ENCODE results near the gene NAA50. TPM values are rescaled to one million over a fixed set of nuclear protein-coding genes. Genes with fewer than 3 reads are reported as not detected.

NAA50 gene
- total and polyA plus RNA-seq, 2 of the 13 experiments (the other 11 are each of a cell fraction or from before 2014, with no cell fraction given): 30.2 to 233 TPM

DNA sequence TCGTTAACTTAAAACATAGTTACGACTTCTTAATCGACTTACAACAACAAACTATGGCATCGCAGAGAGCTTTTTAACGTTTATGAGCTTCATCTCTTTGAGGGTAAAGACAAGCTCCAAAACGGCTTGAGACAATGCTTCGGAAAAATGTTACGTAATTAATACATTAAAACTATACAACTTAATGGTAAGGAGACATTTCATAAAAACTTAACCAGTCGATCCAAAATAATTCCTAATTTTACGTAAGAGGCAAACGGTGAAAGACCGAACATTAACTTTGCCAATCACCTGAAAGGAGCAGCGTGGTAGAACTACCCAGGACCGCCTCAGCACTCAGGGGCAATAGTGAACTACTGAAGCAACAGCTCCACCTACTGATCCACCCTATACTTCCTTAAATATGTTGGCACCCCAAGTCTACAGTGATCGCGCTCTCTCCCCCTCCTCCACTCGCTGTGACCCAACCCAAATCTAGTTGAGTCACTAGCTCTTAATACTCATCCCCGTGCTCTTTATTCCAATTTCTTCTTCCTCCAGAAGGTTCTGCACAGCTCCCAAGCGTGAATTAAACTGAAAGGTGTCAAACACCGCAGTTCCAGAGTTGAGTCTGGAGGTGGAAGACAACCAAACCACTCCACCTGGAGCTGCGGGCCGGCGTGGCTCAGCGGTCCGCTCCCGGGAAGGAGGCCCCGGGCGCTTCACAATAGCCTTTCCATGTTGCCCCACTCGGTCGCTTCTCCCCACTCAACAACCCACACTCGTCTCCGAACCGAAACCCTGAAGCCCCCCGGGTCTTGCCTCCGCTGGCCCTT is 901 bp downstream of the NAA50 start (continued):
- TF ChIP-seq, protein P1, sequence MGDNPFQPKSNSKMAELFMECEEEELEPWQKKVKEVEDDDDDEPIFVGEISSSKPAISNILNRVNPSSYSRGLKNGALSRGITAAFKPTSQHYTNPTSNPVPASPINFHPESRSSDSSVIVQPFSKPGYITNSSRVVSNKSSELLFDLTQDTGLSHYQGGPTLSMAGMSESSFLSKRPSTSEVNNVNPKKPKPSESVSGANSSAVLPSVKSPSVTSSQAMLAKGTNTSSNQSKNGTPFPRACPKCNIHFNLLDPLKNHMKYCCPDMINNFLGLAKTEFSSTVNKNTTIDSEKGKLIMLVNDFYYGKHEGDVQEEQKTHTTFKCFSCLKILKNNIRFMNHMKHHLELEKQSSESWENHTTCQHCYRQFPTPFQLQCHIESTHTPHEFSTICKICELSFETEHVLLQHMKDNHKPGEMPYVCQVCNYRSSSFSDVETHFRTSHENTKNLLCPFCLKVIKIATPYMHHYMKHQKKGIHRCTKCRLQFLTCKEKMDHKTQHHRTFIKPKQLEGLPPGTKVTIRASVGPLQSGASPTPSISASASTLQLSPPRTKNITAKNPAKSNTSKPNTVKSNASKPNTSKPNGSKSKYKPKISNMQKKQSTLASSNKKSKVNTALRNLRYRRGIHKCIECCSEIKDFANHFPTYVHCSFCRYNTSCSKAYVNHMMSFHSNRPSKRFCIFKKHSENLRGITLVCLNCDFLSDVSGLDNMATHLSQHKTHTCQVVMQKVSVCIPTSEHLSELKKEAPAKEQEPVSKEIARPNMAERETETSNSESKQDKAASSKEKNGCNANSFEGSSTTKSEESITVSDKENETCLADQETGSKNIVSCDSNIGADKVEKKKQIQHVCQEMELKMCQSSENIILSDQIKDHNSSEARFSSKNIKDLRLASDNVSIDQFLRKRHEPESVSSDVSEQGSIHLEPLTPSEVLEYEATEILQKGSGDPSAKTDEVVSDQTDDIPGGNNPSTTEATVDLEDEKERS (CRISPR knock-in tag; IDR thresholded peaks at IDR 0.05): 0 out of 2 replicates have a peak, but pooled peaks have one; percentile 12
- TF ChIP-seq, protein P2, sequence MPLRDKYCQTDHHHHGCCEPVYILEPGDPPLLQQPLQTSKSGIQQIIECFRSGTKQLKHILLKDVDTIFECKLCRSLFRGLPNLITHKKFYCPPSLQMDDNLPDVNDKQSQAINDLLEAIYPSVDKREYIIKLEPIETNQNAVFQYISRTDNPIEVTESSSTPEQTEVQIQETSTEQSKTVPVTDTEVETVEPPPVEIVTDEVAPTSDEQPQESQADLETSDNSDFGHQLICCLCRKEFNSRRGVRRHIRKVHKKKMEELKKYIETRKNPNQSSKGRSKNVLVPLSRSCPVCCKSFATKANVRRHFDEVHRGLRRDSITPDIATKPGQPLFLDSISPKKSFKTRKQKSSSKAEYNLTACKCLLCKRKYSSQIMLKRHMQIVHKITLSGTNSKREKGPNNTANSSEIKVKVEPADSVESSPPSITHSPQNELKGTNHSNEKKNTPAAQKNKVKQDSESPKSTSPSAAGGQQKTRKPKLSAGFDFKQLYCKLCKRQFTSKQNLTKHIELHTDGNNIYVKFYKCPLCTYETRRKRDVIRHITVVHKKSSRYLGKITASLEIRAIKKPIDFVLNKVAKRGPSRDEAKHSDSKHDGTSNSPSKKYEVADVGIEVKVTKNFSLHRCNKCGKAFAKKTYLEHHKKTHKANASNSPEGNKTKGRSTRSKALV (CRISPR knock-in tag; IDR thresholded peaks at IDR 0.05): 0 out of 2 replicates have a peak, but pooled peaks have one; percentile 7
- TF ChIP-seq GATAD2A (CRISPR knock-in tag; IDR thresholded peaks at IDR 0.05): peak; percentile 71; the same call in 1 of the 2 replicates
- no peak for TF ChIP-seq SMARCE1 (IDR thresholded peaks at IDR 0.05; ENCODE audit: borderline replicate concordance)
- TF ChIP-seq ETV6 (CRISPR knock-in tag; conservative IDR thresholded peaks at IDR 0.05): no peak
- 0 out of 2 replicates have a peak, but pooled peaks have one; percentile 59 for TF ChIP-seq ZNF558 (CRISPR knock-in tag; IDR thresholded peaks at IDR 0.05; ENCODE audit: borderline replicate concordance)
- TF ChIP-seq ZNF225 (CRISPR knock-in tag; IDR thresholded peaks at IDR 0.05): no peak
- no peak for TF ChIP-seq ZNF256 (CRISPR knock-in tag; conservative IDR thresholded peaks at IDR 0.05)
- 0 out of 2 replicates have a peak, but pooled peaks have one; percentile 12 for TF ChIP-seq ZSCAN12 (CRISPR knock-in tag; IDR thresholded peaks at IDR 0.05)
- TF ChIP-seq, protein P3, sequence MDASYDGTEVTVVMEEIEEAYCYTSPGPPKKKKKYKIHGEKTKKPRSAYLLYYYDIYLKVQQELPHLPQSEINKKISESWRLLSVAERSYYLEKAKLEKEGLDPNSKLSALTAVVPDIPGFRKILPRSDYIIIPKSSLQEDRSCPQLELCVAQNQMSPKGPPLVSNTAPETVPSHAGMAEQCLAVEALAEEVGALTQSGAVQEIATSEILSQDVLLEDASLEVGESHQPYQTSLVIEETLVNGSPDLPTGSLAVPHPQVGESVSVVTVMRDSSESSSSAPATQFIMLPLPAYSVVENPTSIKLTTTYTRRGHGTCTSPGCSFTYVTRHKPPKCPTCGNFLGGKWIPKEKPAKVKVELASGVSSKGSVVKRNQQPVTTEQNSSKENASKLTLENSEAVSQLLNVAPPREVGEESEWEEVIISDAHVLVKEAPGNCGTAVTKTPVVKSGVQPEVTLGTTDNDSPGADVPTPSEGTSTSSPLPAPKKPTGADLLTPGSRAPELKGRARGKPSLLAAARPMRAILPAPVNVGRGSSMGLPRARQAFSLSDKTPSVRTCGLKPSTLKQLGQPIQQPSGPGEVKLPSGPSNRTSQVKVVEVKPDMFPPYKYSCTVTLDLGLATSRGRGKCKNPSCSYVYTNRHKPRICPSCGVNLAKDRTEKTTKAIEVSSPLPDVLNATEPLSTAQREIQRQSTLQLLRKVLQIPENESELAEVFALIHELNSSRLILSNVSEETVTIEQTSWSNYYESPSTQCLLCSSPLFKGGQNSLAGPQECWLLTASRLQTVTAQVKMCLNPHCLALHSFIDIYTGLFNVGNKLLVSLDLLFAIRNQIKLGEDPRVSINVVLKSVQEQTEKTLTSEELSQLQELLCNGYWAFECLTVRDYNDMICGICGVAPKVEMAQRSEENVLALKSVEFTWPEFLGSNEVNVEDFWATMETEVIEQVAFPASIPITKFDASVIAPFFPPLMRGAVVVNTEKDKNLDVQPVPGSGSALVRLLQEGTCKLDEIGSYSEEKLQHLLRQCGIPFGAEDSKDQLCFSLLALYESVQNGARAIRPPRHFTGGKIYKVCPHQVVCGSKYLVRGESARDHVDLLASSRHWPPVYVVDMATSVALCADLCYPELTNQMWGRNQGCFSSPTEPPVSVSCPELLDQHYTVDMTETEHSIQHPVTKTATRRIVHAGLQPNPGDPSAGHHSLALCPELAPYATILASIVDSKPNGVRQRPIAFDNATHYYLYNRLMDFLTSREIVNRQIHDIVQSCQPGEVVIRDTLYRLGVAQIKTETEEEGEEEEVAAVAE (CRISPR knock-in tag; IDR thresholded peaks at IDR 0.05; ENCODE audit: borderline replicate concordance): no peak
- TF ChIP-seq, protein P4, sequence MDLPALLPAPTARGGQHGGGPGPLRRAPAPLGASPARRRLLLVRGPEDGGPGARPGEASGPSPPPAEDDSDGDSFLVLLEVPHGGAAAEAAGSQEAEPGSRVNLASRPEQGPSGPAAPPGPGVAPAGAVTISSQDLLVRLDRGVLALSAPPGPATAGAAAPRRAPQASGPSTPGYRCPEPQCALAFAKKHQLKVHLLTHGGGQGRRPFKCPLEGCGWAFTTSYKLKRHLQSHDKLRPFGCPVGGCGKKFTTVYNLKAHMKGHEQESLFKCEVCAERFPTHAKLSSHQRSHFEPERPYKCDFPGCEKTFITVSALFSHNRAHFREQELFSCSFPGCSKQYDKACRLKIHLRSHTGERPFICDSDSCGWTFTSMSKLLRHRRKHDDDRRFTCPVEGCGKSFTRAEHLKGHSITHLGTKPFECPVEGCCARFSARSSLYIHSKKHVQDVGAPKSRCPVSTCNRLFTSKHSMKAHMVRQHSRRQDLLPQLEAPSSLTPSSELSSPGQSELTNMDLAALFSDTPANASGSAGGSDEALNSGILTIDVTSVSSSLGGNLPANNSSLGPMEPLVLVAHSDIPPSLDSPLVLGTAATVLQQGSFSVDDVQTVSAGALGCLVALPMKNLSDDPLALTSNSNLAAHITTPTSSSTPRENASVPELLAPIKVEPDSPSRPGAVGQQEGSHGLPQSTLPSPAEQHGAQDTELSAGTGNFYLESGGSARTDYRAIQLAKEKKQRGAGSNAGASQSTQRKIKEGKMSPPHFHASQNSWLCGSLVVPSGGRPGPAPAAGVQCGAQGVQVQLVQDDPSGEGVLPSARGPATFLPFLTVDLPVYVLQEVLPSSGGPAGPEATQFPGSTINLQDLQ (CRISPR knock-in tag; IDR thresholded peaks at IDR 0.05): no peak
- no peak for TF ChIP-seq ZNF781 (CRISPR knock-in tag; IDR thresholded peaks at IDR 0.05; ENCODE audit: borderline replicate concordance, not compliant biosample characterization)
- TF ChIP-seq, protein P5, sequence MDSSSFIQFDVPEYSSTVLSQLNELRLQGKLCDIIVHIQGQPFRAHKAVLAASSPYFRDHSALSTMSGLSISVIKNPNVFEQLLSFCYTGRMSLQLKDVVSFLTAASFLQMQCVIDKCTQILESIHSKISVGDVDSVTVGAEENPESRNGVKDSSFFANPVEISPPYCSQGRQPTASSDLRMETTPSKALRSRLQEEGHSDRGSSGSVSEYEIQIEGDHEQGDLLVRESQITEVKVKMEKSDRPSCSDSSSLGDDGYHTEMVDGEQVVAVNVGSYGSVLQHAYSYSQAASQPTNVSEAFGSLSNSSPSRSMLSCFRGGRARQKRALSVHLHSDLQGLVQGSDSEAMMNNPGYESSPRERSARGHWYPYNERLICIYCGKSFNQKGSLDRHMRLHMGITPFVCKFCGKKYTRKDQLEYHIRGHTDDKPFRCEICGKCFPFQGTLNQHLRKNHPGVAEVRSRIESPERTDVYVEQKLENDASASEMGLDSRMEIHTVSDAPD (CRISPR knock-in tag; IDR thresholded peaks at IDR 0.05): no peak; the same call in 1 of the 2 replicates
- TF ChIP-seq ZNF547 (CRISPR knock-in tag; IDR thresholded peaks at IDR 0.05): no peak

Data from HepG2 (cell line).